NCI-H2227 treated with DMSO at 0.1 percent for 48 hours (cell line): ENCODE results near the gene SLC25A41.

Source experiments
- DNase-seq: peaks from one replicate; lab custom pipeline; 2025; lab: John Stamatoyannopoulos, UW

Gene SLC25A41

GRCh38 chr19:6460099-6460884, 26.7 kb upstream of the SLC25A41 start:
- peak; percentile 91 for DNase-seq

DNA sequence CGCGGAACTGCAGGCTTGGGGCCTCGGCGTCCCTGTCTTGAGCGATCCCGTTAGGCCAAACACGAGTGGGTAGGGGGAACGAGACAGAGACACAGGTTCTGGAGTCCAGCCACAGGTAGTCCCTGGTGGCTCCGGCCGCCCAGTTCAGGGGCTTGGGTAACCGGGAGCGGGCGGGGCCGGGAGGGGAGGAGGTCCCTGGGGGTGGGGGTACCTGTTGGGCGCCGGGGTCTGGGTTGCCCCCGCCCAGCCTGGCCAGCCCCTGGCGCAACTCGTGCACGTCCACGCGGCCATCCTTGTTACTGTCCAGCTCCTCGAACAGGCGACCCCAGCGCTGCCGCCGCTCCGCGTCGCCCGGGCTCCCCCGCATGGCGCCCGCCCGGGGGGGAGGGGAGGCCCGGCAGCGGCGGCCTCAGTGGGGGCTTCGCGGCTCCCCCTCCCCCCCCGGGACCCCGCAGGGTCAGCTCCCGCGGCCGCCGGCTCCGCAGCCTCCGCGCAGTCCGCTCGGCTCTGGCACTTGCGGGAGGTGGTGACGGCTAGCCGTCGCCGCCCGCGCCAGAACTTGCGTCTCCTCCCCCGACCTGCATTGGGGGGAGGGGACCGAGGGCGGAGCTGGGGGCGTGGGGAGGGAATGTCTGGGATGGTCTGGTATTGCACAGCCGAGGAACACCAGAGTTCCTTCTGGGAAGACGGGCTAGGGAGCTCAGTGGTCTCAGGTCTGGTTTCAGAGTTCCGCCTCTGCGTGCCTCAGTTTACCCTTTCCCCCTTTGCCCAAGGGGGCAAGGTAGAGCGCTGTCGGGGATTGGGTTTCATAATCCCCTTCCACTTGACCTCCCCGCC, 25.9 kb upstream of the SLC25A41 start, which contains the start of gene SLC25A23:
Gene SLC25A23, minus strand, starts transcription at position 531 of the 837 bp plus-strand sequence. Its CDS starts 164 bp downstream, at position 367.
- peak; percentile 55 for DNase-seq

GRCh38 chr19:6458695-6459261, 25.2 kb upstream of the SLC25A41 start:
- DNase-seq = no peak

DNA sequence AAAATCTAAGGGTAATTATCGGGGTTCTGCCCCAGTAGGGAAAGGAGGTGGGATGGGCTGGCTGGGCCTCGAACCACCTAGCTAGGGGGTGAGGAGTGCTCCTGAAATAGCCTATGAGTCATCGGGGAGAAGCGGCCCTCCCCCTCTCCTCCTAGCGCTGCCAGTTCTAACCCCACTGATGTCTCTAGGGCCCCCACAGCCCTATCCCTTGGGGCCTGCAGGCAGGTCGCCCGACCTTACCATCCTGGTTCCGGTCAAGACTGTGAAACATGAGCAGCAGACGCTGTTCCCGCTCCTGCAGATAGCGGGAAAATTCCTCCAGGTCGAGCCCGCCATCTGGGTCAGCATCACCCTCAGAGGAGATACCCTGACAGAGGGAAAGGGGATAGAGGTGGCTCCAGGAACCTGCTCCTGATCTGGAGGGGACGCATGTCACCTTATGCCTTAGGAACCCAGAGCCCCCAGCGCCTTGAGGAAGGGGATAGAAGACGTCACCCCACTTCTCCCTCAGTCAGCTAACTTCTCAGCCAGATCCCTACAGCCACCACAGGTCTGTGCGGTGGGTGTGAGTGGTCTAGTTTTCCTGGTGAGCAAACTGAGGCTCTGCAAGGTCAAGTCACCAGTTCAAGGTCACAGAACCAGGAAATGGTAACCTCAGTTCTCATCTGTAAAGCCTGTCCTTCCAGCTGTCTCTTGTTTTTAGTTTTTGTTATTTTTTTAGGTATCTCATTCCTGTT, 24.6 kb upstream of the SLC25A41 start:
- DNase-seq = no peak

DNA sequence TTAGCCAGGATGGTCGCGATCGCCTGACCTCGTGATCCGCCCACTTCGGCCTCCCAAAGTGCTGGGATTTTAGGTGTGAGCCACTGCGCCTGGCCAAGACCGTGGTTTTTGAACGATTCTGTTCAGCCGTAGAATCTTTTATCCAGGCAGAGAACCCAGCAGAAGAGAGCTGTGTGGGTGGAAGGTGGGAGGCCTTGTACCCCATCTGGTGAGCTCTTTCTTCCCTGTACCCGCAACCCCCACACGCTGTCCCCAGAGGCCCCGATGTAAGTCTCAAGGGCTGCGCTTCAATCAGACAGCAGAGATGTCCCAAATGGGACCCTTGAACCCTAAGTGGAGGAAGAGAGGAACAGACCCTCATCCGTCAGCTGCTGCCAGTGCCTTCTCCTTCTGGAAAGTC, 22.4 kb upstream of the SLC25A41 start:
- no peak for DNase-seq

DNA sequence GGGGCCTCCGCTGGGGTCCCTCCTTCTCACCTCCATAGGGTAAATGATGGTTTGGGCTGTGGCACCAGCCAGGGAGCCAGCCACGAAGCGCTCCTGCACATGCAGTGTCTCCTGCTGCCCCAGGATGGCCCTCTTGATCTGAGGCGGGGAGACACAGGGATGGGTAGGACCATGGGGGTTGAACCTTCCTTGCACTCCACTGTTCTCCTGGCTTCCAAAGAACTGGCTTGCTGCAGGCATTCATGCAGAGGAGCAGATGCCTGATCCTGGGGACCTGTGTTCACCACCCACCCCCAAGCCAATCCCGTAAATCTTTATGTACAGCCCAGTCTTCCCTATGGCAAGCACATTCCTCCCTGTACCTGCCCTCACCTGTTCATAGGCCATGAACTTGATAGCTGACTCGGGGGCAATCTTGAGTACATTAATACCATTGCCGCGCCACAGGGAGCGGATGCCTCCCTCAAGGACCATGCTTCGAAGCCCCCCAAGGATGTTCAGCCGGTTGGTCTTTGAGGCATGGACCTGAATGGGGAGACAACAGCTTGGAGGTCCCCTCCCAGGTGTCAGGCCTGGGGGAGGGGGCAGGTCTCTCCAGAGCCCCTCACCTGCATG, 20.5 kb upstream of the SLC25A41 start:
- no peak for DNase-seq

DNA sequence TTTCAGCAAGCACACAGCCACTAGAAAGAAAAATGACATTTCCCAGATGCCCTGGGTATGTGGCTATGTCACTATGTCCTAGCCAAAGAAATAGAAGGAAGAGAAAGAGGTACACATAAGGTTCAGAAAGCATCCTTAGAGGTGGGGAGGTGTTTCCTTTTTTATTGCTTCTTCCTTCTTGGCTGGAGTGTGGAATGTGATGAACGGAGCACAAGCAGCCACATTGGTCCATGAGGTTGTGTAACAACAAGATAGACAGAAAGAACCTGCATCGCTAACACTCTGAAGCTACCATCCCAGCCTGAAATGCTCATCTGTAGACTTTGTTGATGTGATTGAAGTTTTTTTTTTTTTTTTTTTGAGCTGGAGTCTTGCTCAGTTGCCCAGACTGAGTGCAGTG, 19.3 kb upstream of the SLC25A41 start:
- DNase-seq = no peak

DNA sequence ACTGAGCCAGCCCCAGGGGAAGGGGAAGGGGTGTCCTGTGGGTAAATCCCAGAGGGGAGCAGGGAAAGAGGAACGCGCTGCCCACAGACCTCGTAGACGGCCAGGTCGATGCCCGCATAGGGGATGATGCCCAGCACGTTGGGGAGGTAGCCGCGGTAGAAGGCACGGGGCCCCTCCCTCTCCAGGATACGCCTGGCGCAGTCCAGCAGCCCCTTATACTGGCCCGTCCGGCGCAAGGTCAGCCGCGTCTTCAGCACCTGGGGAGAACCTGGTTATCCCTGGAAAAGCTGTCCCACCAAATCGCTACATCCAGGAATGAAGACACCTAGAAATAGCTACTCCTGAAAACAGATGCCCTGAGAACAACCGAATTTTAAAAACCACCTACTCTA, 18.7 kb upstream of the SLC25A41 start:
- no peak for DNase-seq

GRCh38 chr19:6451583-6452222, 18.1 kb upstream of the SLC25A41 start:
- DNase-seq = no peak

GRCh38 chr19:6450166-6450565, 16.6 kb upstream of the SLC25A41 start:
- DNase-seq = no peak

GRCh38 chr19:6448045-6448444, 14.5 kb upstream of the SLC25A41 start:
- no peak for DNase-seq

GRCh38 chr19:6446452-6446851, 12.9 kb upstream of the SLC25A41 start:
- DNase-seq = no peak

DNA sequence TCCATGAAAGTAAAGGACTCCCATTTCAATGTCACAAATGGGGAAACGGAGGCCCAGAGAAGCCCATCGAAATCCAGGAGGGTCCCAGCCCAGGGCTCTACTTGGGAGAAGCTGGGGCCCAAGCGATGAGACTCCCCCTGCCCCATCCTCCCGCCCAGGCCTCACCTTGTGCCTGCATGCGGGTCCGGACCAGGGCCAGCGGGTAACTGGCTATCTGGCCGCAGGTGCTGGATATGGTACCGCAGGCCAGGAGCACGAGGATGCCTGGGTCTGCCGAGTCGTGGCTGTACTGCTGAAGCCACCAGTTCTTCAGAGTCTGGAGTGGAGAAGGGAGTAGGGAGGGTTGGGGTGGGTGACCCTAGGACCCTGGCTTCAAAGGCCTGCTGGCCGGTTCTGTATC, 10.4 kb upstream of the SLC25A41 start:
- DNase-seq = no peak

GRCh38 chr19:6442087-6442688, 8.6 kb upstream of the SLC25A41 start:
- no peak for DNase-seq

DNA sequence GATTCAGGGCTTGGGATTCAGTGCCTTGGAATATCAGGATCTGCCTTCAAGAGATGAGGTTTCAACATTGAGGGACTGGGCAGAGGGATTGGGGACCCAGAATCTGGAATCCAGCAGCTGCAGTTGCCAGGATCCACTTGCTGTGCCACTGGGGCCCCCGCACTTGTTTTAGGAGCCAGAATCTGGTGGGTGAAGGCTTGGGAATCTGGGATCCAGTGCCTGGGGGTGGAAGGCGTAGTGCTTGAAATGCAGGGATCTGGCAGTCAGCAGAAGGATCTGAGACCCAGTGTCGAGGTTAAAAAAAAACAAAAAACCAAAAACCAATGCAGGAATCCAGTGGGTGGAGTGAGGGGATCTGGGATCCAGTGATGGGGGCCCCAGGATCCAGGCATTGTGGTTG, 7.3 kb upstream of the SLC25A41 start:
- DNase-seq = no peak

- no peak for DNase-seq
These were observed 6.2 kb upstream of the SLC25A41 start for GRCh38 chr19:6439743-6440142.

- no peak for DNase-seq
These were observed 398 bp downstream of the SLC25A41 start for GRCh38 chr19:6433165-6433564.

DNA sequence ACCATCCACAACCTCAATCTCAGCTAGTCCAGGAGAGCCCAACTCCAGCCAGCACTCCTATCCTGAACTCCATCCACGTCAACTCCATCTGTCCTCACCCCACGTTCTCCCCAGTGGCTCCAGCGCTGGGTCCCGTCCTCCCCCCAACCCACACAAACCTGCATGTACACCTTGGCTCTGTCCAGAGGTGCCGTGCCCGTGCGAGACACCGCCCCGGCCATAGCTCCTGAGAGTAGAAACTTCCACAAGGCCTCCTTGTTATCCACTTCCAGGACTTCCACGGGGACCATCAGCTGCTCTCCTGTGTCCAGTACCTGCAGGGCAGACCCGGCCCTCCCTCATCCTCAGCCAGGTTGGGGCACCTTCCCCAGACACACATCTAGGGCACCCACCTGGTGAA, 1.7 kb downstream of the SLC25A41 start:
- DNase-seq = no peak

GRCh38 chr19:6429419-6430221, 3.9 kb downstream of the SLC25A41 start:
- DNase-seq = no peak
